Measurements from ENCODE around the gene OVOL2. TPM values are rescaled to one million over a fixed set of nuclear protein-coding genes. Genes with fewer than 3 reads are reported as not detected.

OVOL2 gene
- total and polyA plus RNA-seq, 2 of the 8 experiments (the other 6 are each of a cell fraction or from before 2014, with no cell fraction given), result 11.0 to 11.4 TPM

DNA sequence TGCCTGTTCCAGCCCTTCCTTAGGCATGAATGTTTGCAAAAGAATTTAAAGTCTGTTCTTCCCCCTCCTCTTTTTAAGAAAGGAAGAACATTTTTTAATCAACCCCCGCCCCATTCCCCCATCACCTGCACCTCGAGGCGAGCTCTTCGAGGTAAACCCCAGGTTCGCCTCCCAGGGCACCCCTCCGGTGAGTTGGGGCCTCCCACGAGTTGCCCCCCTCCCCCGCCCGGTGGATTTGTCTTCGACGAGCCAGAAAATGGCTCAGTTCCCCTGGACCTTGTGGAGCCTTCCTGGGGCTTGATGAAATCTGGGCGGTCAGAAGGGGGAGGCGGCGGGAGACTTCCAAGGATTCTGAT lies 256 bp upstream of the OVOL2 start (continued):
- TF ChIP-seq, protein P1, sequence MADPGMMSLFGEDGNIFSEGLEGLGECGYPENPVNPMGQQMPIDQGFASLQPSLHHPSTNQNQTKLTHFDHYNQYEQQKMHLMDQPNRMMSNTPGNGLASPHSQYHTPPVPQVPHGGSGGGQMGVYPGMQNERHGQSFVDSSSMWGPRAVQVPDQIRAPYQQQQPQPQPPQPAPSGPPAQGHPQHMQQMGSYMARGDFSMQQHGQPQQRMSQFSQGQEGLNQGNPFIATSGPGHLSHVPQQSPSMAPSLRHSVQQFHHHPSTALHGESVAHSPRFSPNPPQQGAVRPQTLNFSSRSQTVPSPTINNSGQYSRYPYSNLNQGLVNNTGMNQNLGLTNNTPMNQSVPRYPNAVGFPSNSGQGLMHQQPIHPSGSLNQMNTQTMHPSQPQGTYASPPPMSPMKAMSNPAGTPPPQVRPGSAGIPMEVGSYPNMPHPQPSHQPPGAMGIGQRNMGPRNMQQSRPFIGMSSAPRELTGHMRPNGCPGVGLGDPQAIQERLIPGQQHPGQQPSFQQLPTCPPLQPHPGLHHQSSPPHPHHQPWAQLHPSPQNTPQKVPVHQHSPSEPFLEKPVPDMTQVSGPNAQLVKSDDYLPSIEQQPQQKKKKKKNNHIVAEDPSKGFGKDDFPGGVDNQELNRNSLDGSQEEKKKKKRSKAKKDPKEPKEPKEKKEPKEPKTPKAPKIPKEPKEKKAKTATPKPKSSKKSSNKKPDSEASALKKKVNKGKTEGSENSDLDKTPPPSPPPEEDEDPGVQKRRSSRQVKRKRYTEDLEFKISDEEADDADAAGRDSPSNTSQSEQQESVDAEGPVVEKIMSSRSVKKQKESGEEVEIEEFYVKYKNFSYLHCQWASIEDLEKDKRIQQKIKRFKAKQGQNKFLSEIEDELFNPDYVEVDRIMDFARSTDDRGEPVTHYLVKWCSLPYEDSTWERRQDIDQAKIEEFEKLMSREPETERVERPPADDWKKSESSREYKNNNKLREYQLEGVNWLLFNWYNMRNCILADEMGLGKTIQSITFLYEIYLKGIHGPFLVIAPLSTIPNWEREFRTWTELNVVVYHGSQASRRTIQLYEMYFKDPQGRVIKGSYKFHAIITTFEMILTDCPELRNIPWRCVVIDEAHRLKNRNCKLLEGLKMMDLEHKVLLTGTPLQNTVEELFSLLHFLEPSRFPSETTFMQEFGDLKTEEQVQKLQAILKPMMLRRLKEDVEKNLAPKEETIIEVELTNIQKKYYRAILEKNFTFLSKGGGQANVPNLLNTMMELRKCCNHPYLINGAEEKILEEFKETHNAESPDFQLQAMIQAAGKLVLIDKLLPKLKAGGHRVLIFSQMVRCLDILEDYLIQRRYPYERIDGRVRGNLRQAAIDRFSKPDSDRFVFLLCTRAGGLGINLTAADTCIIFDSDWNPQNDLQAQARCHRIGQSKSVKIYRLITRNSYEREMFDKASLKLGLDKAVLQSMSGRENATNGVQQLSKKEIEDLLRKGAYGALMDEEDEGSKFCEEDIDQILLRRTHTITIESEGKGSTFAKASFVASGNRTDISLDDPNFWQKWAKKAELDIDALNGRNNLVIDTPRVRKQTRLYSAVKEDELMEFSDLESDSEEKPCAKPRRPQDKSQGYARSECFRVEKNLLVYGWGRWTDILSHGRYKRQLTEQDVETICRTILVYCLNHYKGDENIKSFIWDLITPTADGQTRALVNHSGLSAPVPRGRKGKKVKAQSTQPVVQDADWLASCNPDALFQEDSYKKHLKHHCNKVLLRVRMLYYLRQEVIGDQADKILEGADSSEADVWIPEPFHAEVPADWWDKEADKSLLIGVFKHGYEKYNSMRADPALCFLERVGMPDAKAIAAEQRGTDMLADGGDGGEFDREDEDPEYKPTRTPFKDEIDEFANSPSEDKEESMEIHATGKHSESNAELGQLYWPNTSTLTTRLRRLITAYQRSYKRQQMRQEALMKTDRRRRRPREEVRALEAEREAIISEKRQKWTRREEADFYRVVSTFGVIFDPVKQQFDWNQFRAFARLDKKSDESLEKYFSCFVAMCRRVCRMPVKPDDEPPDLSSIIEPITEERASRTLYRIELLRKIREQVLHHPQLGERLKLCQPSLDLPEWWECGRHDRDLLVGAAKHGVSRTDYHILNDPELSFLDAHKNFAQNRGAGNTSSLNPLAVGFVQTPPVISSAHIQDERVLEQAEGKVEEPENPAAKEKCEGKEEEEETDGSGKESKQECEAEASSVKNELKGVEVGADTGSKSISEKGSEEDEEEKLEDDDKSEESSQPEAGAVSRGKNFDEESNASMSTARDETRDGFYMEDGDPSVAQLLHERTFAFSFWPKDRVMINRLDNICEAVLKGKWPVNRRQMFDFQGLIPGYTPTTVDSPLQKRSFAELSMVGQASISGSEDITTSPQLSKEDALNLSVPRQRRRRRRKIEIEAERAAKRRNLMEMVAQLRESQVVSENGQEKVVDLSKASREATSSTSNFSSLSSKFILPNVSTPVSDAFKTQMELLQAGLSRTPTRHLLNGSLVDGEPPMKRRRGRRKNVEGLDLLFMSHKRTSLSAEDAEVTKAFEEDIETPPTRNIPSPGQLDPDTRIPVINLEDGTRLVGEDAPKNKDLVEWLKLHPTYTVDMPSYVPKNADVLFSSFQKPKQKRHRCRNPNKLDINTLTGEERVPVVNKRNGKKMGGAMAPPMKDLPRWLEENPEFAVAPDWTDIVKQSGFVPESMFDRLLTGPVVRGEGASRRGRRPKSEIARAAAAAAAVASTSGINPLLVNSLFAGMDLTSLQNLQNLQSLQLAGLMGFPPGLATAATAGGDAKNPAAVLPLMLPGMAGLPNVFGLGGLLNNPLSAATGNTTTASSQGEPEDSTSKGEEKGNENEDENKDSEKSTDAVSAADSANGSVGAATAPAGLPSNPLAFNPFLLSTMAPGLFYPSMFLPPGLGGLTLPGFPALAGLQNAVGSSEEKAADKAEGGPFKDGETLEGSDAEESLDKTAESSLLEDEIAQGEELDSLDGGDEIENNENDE (IDR thresholded peaks at IDR 0.05; ENCODE audit: insufficient replicate concordance, low read length), result no peak
- TF ChIP-seq MAFK (IDR thresholded peaks at IDR 0.05; ENCODE audit: low read depth, low read length) (no peak), GTF2F1 (IDR thresholded peaks at IDR 0.05; ENCODE audit: borderline replicate concordance, low read depth, low read length) (no peak), ASH2L (IDR thresholded peaks at IDR 0.05; ENCODE audit: low read length) (peak; percentile 90), RBBP5 (IDR thresholded peaks at IDR 0.05; ENCODE audit: borderline replicate concordance, low read depth, low read length) (no peak; the same call in 1 of the 2 replicates), YY1 (IDR thresholded peaks at IDR 0.05; ENCODE audit: low read depth, low read length) (no peak), POLR2AphosphoS5 (IDR thresholded peaks at IDR 0.05; ENCODE audit: low read depth, low read length) (no peak)
